H9 (cell line): ENCODE measurements around the gene PTGR1. TPM values are rescaled to one million over a fixed set of nuclear protein-coding genes. Genes with fewer than 3 reads are reported as not detected.
A peak's percentile ranks its signal among the peaks of the same experiment; 100 is the strongest.
"Not testable (repeated sequence)": the region's sequence is repeated elsewhere in the genome, so short reads cannot be mapped to it uniquely, and the experiment has no call there.

ENCODE experiments used
- DNase-seq: peaks from one replicate; pipeline ENCODE4 v3.0.0-alpha.2; 2017
- H2AFZ ChIP-seq: one replicate; pipeline ENCODE4 v1.6.1; 2013; ENCODE audit warnings: mild to moderate bottlenecking, low read length, control low read depth, moderate library complexity
- H2AK5ac ChIP-seq: 2 replicates; pipeline ENCODE4 v1.6.1; 2013; ENCODE audit warnings: low read length, control low read depth, mixed read lengths; ENCODE audit not compliant: insufficient read length
- H2BK120ac ChIP-seq: one replicate; pipeline ENCODE4 v1.6.1; 2013; ENCODE audit warnings: low read depth, mild to moderate bottlenecking, low read length, control low read depth, inconsistent platforms; ENCODE audit not compliant: poor library complexity, severe bottlenecking
- H2BK12ac ChIP-seq: 2 replicates; pipeline ENCODE4 v1.6.1; 2013; ENCODE audit warnings: low read length, control low read depth, mixed read lengths, low read depth; ENCODE audit not compliant: insufficient read length
- H2BK15ac ChIP-seq: 2 replicates; pipeline ENCODE4 v1.6.1; 2013; ENCODE audit warnings: low read depth, low read length, control low read depth
- H2BK20ac ChIP-seq: one replicate; pipeline ENCODE4 v1.6.1; 2013; ENCODE audit warnings: low read depth, mild to moderate bottlenecking, low read length, control low read depth, inconsistent platforms; ENCODE audit not compliant: poor library complexity, severe bottlenecking
- H2BK5ac ChIP-seq: 2 replicates; pipeline ENCODE4 v1.6.1; 2013; ENCODE audit warnings: low read length, control low read depth, mixed read lengths; ENCODE audit not compliant: insufficient read length
- H3K14ac ChIP-seq: 2 replicates; pipeline ENCODE4 v1.6.1; 2013; ENCODE audit warnings: low read length, control low read depth; ENCODE audit not compliant: insufficient read depth
- H3K18ac ChIP-seq: 2 replicates; pipeline ENCODE4 v1.6.1; 2013; ENCODE audit warnings: low read depth, mild to moderate bottlenecking, mixed read lengths, low read length, control low read depth; ENCODE audit not compliant: insufficient read length
- H3K23ac ChIP-seq: 2 replicates; pipeline ENCODE4 v1.6.1; 2013; ENCODE audit warnings: low read length, control low read depth, mixed read lengths, low read depth; ENCODE audit not compliant: insufficient read length
- H3K23me2 ChIP-seq: 2 replicates; pipeline ENCODE4 v1.6.1; 2013; ENCODE audit warnings: low read depth, mild to moderate bottlenecking, mixed read lengths, low read length, control low read depth; ENCODE audit not compliant: insufficient read length, poor library complexity, severe bottlenecking
- H3K27ac ChIP-seq: 2 replicates; pipeline ENCODE4 v1.5.1; 2013; ENCODE audit warnings: low read length, control low read depth, mixed read lengths, low read depth; ENCODE audit not compliant: insufficient read length
- H3K27me3 ChIP-seq: 2 replicates; pipeline ENCODE4 v1.6.1; 2013; ENCODE audit warnings: low read length, control low read depth, inconsistent platforms; ENCODE audit not compliant: insufficient read depth
- H3K4ac ChIP-seq: 2 replicates; pipeline ENCODE4 v1.6.1; 2013; ENCODE audit warnings: low read depth, mild to moderate bottlenecking, control low read depth, inconsistent platforms, low read length, moderate library complexity
- H3K4me1 ChIP-seq: 2 replicates; pipeline ENCODE4 v1.6.1; 2013; ENCODE audit warnings: low read length, control low read depth, inconsistent platforms; ENCODE audit not compliant: insufficient read depth
- H3K4me2 ChIP-seq: 2 replicates; pipeline ENCODE4 v1.6.1; 2013; ENCODE audit warnings: low read length, control low read depth, mixed read lengths; ENCODE audit not compliant: insufficient read length, insufficient read depth
- H3K56ac ChIP-seq: 2 replicates; pipeline ENCODE4 v1.6.1; 2013; ENCODE audit warnings: low read depth, mild to moderate bottlenecking, mixed read lengths, low read length, control low read depth; ENCODE audit not compliant: insufficient read length
- H3K79me1 ChIP-seq: 2 replicates; pipeline ENCODE4 v1.6.1; 2013; ENCODE audit warnings: low read depth, mild to moderate bottlenecking, moderate library complexity, low read length, control low read depth, inconsistent platforms; ENCODE audit not compliant: insufficient read depth, poor library complexity, severe bottlenecking
- H3K79me2 ChIP-seq: 2 replicates; pipeline ENCODE4 v1.6.1; 2013; ENCODE audit warnings: low read length, control low read depth, inconsistent platforms; ENCODE audit not compliant: insufficient read depth
- H3K9ac ChIP-seq: 2 replicates; pipeline ENCODE4 v1.6.1; 2013; ENCODE audit warnings: low read length, control low read depth, mixed read lengths; ENCODE audit not compliant: insufficient read length; ENCODE audit errors: extremely low read depth
- H3K9me3 ChIP-seq: one replicate; pipeline ENCODE4 v1.6.1; 2013; ENCODE audit warnings: low read depth, low read length, inconsistent platforms; ENCODE audit not compliant: control insufficient read depth
- H3T11ph ChIP-seq: one replicate; pipeline ENCODE4 v1.6.1; 2013; ENCODE audit warnings: mild to moderate bottlenecking, low read length, control low read depth, inconsistent platforms
- H4K20me1 ChIP-seq: one replicate; pipeline ENCODE4 v1.6.1; 2013; ENCODE audit not compliant: control insufficient read depth, insufficient read length, insufficient read depth
- H4K5ac ChIP-seq: 2 replicates; pipeline ENCODE4 v1.6.1; 2013; ENCODE audit warnings: low read depth, mild to moderate bottlenecking, mixed read lengths, low read length, control low read depth; ENCODE audit not compliant: insufficient read length
- H4K8ac ChIP-seq: replicated peaks from 2 replicates; pipeline ENCODE4 v1.6.1; 2013; ENCODE audit warnings: low read length, control low read depth, mixed read lengths, low read depth; ENCODE audit not compliant: insufficient read length
- H4K91ac ChIP-seq: 2 replicates; pipeline ENCODE4 v1.6.1; 2013; ENCODE audit warnings: low read depth, mild to moderate bottlenecking, moderate library complexity, mixed read lengths, low read length, control low read depth; ENCODE audit not compliant: insufficient read length
- H3K27ac Mint-ChIP-seq, 3 experiments: 2 replicates in 2 of 3; 3 replicates in 1 of 3; pipeline ENCODE4 v1.8.0; 2020 to 2021; ENCODE audit warnings: mixed read lengths in 3 of 3, mild to moderate bottlenecking in 1 of 3, moderate library complexity in 1 of 3
- H3K27me3 Mint-ChIP-seq: 2 replicates; pipeline ENCODE4 v1.8.0; 2021; ENCODE audit warnings: low read depth, mild to moderate bottlenecking, moderate library complexity, mixed read lengths
- H3K36me3 Mint-ChIP-seq, 3 experiments: 2 replicates in 2 of 3; 3 replicates in 1 of 3; pipeline ENCODE4 v1.8.0; 2020 to 2021; ENCODE audit warnings: low read depth in 3 of 3, mixed read lengths in 3 of 3; ENCODE audit not compliant: insufficient read depth in 1 of 3
- H3K4me1 Mint-ChIP-seq, 2 experiments: 2 replicates each; pipeline ENCODE4 v1.8.0; 2020; ENCODE audit warnings: mixed read lengths in 2 of 2
- H3K4me3 Mint-ChIP-seq, 2 experiments: 2 replicates in 1 of 2; 3 replicates in 1 of 2; pipeline ENCODE4 v1.8.0; 2020 to 2021; ENCODE audit warnings: mild to moderate bottlenecking in 2 of 2, mixed read lengths in 2 of 2, moderate library complexity in 1 of 2
- H3K9me3 Mint-ChIP-seq, 2 experiments: 2 replicates in 1 of 2; 3 replicates in 1 of 2; pipeline ENCODE4 v1.8.0; 2020; ENCODE audit warnings: mild to moderate bottlenecking in 2 of 2, mixed read lengths in 2 of 2, moderate library complexity in 1 of 2
- WGBS: extraction: QIAGEN DNeasy Blood & Tissue Kit; methylation state at CpG from one replicate; pipeline ENCODE4 v1.1.7; 2013; ENCODE audit warnings: missing lambda C conversion rate, low lambda C conversion rate, mixed read lengths; ENCODE audit not compliant: insufficient read length; ENCODE audit errors: extremely low coverage; 5-methylcytosine and 5-hydroxymethylcytosine counted together
- total RNA-seq: library from RNA; stranded (reverse); gene quantifications from 2 replicates; pipeline ENCODE4 v1.2.1, GENCODE V29; 2021
- TF ChIP-seq, protein P1 (sequence below): fragments of 200-600 bp; sonication (generic); conservative IDR thresholded peaks from 3 replicates; pipeline ENCODE4 v1.8.0; 2021; ENCODE audit warnings: antibody characterized with exemption, mild to moderate bottlenecking

PTGR1 gene
- total RNA-seq, 1 experiment from 2014 or later, result 45.2 TPM

GRCh38 chr9:111621895-111622480 is 22.5 kb upstream of the PTGR1 start:
- DNase-seq, result no peak
- Histone ChIP-seq H2BK5ac (no peak overlapping the region), H4K8ac (no peak overlapping the region)

GRCh38 chr9:111617349-111617748 is 17.9 kb upstream of the PTGR1 start:
- H4K5ac ChIP-seq, H2BK5ac ChIP-seq, H3K9me3 Mint-ChIP-seq, H3K23me2 ChIP-seq, H3K79me1 ChIP-seq, H4K8ac ChIP-seq, H3K18ac ChIP-seq, H2BK120ac ChIP-seq, H3K36me3 Mint-ChIP-seq, H2AFZ ChIP-seq, H3K27me3 ChIP-seq, H2BK12ac ChIP-seq, H3K4me1 ChIP-seq, H3K4me1 Mint-ChIP-seq, H3K27me3 Mint-ChIP-seq, H4K91ac ChIP-seq, H3T11ph ChIP-seq, H3K9me3 ChIP-seq, H3K14ac ChIP-seq, H2BK20ac ChIP-seq, H3K4me2 ChIP-seq, H3K9ac ChIP-seq, H2AK5ac ChIP-seq, H3K27ac Mint-ChIP-seq, H3K4ac ChIP-seq, H2BK15ac ChIP-seq, H4K20me1 ChIP-seq, H3K27ac ChIP-seq, H3K56ac ChIP-seq, H3K79me2 ChIP-seq, DNase-seq, H3K23ac ChIP-seq, H3K4me3 Mint-ChIP-seq: not testable (repeated sequence)
- no CpG with 5 or more reads among the region's 29 CpGs for WGBS

More at GRCh38 chr9:111621895-111622480, 22.5 kb upstream of the PTGR1 start:
- no peak overlapping the region for H4K91ac ChIP-seq
- H3K27ac ChIP-seq, result no peak overlapping the region
- no peaks in the 10 kb centered on the region for H3K79me1 ChIP-seq
- no peak overlapping the region for H2BK120ac ChIP-seq
- H2AK5ac ChIP-seq, result no peak overlapping the region
- no peaks in the 10 kb centered on the region for H3K23me2 ChIP-seq
- H3K4me1 ChIP-seq, result no peaks in the 10 kb centered on the region
- no peak overlapping the region for H3K4me2 ChIP-seq
- TF ChIP-seq, protein P1, sequence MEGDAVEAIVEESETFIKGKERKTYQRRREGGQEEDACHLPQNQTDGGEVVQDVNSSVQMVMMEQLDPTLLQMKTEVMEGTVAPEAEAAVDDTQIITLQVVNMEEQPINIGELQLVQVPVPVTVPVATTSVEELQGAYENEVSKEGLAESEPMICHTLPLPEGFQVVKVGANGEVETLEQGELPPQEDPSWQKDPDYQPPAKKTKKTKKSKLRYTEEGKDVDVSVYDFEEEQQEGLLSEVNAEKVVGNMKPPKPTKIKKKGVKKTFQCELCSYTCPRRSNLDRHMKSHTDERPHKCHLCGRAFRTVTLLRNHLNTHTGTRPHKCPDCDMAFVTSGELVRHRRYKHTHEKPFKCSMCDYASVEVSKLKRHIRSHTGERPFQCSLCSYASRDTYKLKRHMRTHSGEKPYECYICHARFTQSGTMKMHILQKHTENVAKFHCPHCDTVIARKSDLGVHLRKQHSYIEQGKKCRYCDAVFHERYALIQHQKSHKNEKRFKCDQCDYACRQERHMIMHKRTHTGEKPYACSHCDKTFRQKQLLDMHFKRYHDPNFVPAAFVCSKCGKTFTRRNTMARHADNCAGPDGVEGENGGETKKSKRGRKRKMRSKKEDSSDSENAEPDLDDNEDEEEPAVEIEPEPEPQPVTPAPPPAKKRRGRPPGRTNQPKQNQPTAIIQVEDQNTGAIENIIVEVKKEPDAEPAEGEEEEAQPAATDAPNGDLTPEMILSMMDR, result peak; percentile 74
- H2BK15ac ChIP-seq, result no peak overlapping the region
- no peak overlapping the region for H2BK20ac ChIP-seq
- no peak overlapping the region for H4K5ac ChIP-seq
- no peak overlapping the region for H2AFZ ChIP-seq
- H3K9me3 ChIP-seq, result no peaks in the 10 kb centered on the region
- no peaks in the 10 kb centered on the region for H3K27me3 ChIP-seq
- H4K20me1 ChIP-seq, result no peaks in the 10 kb centered on the region
- no peak overlapping the region for H3K56ac ChIP-seq
- H3T11ph ChIP-seq, result no peak overlapping the region
- no peak overlapping the region for H3K27ac Mint-ChIP-seq
- peaks cover 2 to 4% of the 10 kb centered on the region in 2 experiments; a peak in 3 of 5 replicates for H3K9me3 Mint-ChIP-seq
- H3K4me1 Mint-ChIP-seq, result peaks cover 10 to 11% of the 10 kb centered on the region in 2 experiments
- H3K27me3 Mint-ChIP-seq, result no peaks in the 10 kb centered on the region; the same call in 1 of the 2 replicates
- no peak overlapping the region for H3K4me3 Mint-ChIP-seq
- H3K36me3 Mint-ChIP-seq, result no peaks in the 10 kb centered on the region
- no CpG with 5 or more reads among the region's 2 CpGs for WGBS
- H3K79me2 ChIP-seq, result no peaks in the 10 kb centered on the region
- no peak overlapping the region for H3K9ac ChIP-seq
- no peak overlapping the region for H3K18ac ChIP-seq
- H3K4ac ChIP-seq, result no peak overlapping the region
- H2BK12ac ChIP-seq, result no peak overlapping the region
- H3K14ac ChIP-seq, result no peak overlapping the region
- no peak overlapping the region for H3K23ac ChIP-seq
